Inferior parietal cortex (tissue), 1 donor: ENCODE measurements around the gene STT3B.
"Not testable (repeated sequence)": the region's sequence is repeated elsewhere in the genome, so short reads cannot be mapped to it uniquely, and the experiment has no call there.

ENCODE experiments used
- DNase-seq: peaks from one replicate; pipeline ENCODE4 v3.0.0-alpha.2; 2016; ENCODE audit errors: extremely low spot score

STT3B gene

GRCh38 chr3:31532587-31533168, at the start of gene STT3B:
STT3B (plus strand) TSS chr3:31532925; CDS start chr3:31532999, 74 bp downstream.
- DNase-seq, result peak; percentile 75

GRCh38 chr3:31483776-31484175, 48.9 kb upstream of the STT3B start:
- no peak for DNase-seq

GRCh38 chr3:31485196-31485595, 47.5 kb upstream of the STT3B start:
- no peak for DNase-seq

GRCh38 chr3:31486865-31487533, 45.7 kb upstream of the STT3B start:
- DNase-seq, result no peak

- DNase-seq, result no peak
These were observed 44.2 kb upstream of the STT3B start for GRCh38 chr3:31488475-31489017.

- no peak for DNase-seq
These were observed 42.2 kb upstream of the STT3B start for GRCh38 chr3:31490502-31490901.

GRCh38 chr3:31491660-31492059, 41.1 kb upstream of the STT3B start:
- no peak for DNase-seq

GRCh38 chr3:31493149-31493548, 39.6 kb upstream of the STT3B start:
- DNase-seq, result no peak

GRCh38 chr3:31495971-31496665, 36.6 kb upstream of the STT3B start:
- DNase-seq, result no peak

- DNase-seq, result no peak
These were observed 33.9 kb upstream of the STT3B start for GRCh38 chr3:31498791-31499190.

GRCh38 chr3:31499281-31499680, 33.4 kb upstream of the STT3B start:
- DNase-seq, result no peak

- DNase-seq, result no peak
These were observed 29.9 kb upstream of the STT3B start for GRCh38 chr3:31502803-31503221.

GRCh38 chr3:31503456-31503855, 29.3 kb upstream of the STT3B start:
- no peak for DNase-seq

GRCh38 chr3:31504230-31504629, 28.5 kb upstream of the STT3B start:
- no peak for DNase-seq

- no peak for DNase-seq
These were observed 27.2 kb upstream of the STT3B start for GRCh38 chr3:31505371-31506048.

- DNase-seq, result not testable (repeated sequence)
These were observed 26.2 kb upstream of the STT3B start for GRCh38 chr3:31506515-31506914.

GRCh38 chr3:31508452-31509146, 24.1 kb upstream of the STT3B start:
- DNase-seq, result no peak

- DNase-seq, result no peak
These were observed 23.5 kb upstream of the STT3B start for GRCh38 chr3:31509147-31509728.

GRCh38 chr3:31514570-31514969, 18.2 kb upstream of the STT3B start:
- no peak for DNase-seq

- DNase-seq, result no peak
These were observed 17.0 kb upstream of the STT3B start for GRCh38 chr3:31515486-31516284.
